ENCODE results near the gene ARMC9. TPM values are rescaled to one million over a fixed set of nuclear protein-coding genes. Genes with fewer than 3 reads are reported as not detected.
"Not testable (repeated sequence)": the region's sequence is repeated elsewhere in the genome, so short reads cannot be mapped to it uniquely, and the experiment has no call there.

The ARMC9 gene
- total RNA-seq, 1 experiment from 2014 or later = 56.5 TPM

DNA sequence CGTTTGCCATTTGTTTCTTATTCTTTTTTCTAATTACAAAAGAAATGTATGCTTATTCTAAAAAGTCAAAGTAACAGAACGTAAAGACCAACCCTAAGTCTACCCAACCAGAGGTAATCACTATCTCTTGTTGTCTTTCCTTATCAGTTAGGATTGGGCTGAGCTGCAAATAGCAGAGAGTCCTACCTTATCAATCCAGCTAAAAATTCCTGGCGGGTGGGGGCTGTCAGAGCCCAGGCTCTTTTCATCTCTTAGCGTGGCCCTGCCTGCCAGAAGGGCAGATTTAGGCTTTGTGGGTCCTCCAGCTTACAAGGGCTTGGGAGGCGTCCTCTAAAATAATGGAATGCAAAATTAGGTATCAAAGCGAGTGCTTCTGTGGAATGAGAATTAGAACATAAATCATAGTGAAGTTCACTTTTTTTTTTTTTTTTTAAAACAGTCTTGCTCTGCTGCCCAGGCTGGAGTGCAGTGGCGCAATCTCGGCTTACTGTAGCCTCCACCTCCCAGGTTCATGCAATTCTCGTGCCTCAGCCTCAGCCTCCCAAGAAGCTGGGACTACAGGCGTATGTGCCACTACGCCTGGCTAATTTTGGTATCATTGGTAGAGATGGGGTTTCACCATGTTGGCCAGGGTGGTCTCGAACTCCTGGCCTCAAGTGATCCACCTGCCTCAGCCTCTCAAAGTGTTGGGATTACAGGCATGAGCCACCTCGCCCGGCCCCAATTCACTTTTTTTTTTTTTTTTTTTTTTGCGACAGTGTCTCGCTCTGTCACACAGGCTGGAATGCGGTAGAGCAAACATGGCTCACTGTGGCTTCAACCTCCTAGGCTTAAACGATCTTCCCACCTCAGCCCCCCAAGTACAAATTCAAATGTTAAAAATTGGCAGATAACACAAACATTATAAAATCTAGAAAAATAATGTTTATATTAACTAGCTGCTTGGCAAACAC, 139.7 kb downstream of the ARMC9 start:
- DNase-seq (ENCODE audit: low spot score) = no peak

DNA sequence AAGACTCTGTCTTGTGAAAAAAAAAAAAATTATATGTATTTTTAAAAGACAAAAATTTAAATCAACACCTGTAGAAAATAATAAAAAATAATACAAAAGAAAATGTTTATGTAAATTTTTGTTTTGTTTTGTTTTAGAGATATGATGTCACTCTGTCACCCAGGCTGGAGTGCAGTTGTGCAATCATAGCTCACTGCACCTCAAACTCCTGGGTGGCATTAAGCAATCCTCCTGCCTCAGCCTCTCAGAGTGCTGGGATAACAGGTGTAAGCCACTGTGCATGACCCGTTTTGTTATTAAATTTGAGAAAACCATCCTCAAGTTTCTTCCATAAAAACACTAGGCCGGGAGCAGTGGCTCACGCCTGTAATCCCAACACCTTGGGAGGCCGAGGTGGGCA, 140.9 kb downstream of the ARMC9 start:
- no peak for DNase-seq (ENCODE audit: low spot score)

DNA sequence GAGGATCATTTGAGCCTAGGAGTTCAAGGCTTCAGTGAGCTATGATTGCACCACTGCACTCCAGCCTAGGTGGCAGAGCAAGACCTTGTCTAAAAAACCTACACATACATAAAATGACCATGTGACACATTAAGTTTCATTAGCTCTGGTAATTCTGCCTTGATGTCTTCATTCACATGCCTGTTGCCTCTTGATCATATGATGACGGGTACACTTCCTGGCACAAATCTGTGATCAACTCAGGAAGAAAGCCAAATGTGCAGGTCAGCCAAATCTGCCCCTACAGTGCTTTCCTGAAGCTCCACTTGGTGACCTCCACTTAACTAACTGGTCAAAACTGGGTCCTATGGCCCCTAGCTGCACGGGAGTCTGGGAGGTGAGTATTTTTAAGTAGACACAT, 142.7 kb downstream of the ARMC9 start:
- no peak for DNase-seq (ENCODE audit: low spot score)

- no peak for DNase-seq (ENCODE audit: low spot score)
Observed at GRCh38 chr2:231342061-231342711, 143.8 kb downstream of the ARMC9 start.

DNA sequence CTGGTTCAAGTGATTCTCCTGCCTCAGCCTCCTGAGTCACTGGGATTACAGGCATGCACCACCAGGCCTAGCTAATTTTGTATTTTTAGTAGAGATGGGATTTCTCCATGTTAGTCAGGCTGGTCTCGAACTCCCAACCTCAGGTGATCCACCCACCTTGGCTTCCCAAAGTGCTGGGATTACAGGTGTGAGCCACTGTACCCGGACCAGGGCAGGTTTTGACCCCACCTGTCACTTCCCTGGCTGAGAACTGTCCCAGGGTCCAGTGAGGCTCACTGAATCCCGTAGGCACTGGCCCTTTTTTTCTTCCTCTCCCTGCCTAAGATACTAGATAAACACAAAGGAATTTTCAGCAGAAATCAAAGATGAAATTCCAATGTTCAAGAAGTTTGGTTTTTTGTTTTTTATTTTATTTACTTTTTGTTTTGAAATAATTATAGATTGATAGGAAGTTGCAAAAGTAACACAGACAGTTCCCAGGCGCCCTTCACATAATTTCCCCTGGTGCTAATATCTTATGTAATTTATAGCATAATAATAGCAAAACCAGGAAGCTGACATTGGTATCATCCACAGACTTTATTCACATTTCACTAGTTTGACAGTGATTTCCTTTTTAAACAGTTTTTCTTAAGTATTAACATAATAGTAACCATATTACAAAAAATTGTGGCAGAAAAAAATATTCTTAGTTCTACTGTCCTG, 144.7 kb downstream of the ARMC9 start:
- no peak for DNase-seq (ENCODE audit: low spot score)

GRCh38 chr2:231343988-231344387, 145.6 kb downstream of the ARMC9 start:
- DNase-seq (ENCODE audit: low spot score) = no peak

DNA sequence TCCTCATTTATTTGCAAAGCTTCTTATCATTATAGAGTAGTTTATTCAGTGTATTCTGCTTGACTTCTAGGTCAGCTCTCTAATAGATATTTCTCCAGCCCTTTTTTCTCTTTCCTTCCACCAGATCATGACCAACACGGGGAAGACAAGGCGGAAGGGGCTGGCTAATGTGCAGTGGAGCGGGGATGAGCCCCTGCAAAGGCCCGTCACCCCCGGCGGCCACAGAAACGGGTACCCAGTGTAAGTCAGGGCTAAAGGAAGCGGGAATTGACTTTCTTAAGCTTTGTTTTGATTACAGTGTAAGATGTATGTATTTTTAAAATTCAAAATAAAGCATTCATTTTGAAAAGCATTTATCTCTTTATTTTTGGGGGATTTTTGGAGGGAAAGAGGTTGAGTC, 146.4 kb downstream of the ARMC9 start:
- DNase-seq (ENCODE audit: low spot score) = no peak

GRCh38 chr2:231347081-231347480, 148.7 kb downstream of the ARMC9 start:
- DNase-seq (ENCODE audit: low spot score) = no peak

GRCh38 chr2:231347638-231348037, 149.2 kb downstream of the ARMC9 start:
- no peak for DNase-seq (ENCODE audit: low spot score)

DNA sequence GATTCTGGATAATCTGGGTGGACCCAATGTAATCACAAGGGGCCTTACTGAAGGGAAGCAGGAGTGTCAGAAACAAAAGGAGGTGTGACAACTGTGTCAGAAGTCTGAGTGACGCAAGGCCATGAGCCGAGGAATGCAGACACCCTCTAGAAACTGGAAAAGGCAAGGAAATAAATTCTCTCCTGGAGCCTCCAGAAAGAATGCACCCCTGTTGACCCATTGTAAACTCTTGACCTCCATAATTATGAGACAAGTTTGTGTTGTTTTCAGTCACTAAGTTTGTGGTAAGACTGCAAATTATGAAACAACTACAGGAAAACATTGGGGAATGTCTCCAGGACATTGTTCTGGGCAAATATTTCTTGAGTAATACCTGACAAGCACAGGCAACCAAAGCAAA, 149.7 kb downstream of the ARMC9 start:
- DNase-seq (ENCODE audit: low spot score) = no peak

GRCh38 chr2:231348704-231349373, 150.4 kb downstream of the ARMC9 start:
- DNase-seq (ENCODE audit: low spot score) = no peak

GRCh38 chr2:231349374-231349735, 150.9 kb downstream of the ARMC9 start:
- not testable (repeated sequence) for DNase-seq (ENCODE audit: low spot score)

- no peak for DNase-seq (ENCODE audit: low spot score)
Observed at GRCh38 chr2:231351648-231352047, 153.2 kb downstream of the ARMC9 start.

- no peak for DNase-seq (ENCODE audit: low spot score)
Observed at GRCh38 chr2:231353469-231353868, 155.0 kb downstream of the ARMC9 start.

GRCh38 chr2:231355508-231356465, 157.4 kb downstream of the ARMC9 start:
- DNase-seq (ENCODE audit: low spot score) = no peak

GRCh38 chr2:231356466-231356844, 158.0 kb downstream of the ARMC9 start:
- DNase-seq (ENCODE audit: low spot score) = no peak

DNA sequence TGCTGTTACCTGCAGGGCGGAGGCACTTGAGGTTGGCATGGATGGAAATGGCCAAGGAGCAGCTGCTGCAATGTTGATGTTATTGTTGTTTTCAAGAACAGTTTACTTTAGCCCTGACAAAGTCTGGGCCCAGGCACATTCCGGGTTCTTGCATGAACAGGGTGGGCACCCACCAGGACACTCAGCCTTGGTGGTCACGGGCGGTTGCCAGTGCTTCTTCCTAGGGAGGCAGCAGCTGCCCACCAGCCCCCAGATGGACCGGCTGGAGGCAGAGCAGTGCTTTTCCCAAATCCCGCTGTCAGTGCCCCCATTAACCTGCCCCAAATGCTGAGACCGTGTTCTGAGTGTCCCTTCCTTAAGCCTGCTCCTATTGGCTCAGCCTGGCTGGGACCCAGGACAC, 158.6 kb downstream of the ARMC9 start:
- no peak for DNase-seq (ENCODE audit: low spot score)

- DNase-seq (ENCODE audit: low spot score) = no peak
Observed at GRCh38 chr2:231357931-231358330, 159.5 kb downstream of the ARMC9 start.

- no peak for DNase-seq (ENCODE audit: low spot score)
Observed at GRCh38 chr2:231359441-231359840, 161.0 kb downstream of the ARMC9 start.

- no peak for DNase-seq (ENCODE audit: low spot score)
Observed at GRCh38 chr2:231359948-231360347, 161.5 kb downstream of the ARMC9 start.

- no peak for DNase-seq (ENCODE audit: low spot score)
Observed at GRCh38 chr2:231360401-231360800, 162.0 kb downstream of the ARMC9 start.
